NCI-H2081 treated with DMSO at 0.1 percent for 48 hours (cell line): ENCODE measurements around the gene BAG5.

Experiments used
- DNase-seq: peaks from one replicate; lab custom pipeline; 2025; lab: John Stamatoyannopoulos, UW

BAG5 gene

DNA sequence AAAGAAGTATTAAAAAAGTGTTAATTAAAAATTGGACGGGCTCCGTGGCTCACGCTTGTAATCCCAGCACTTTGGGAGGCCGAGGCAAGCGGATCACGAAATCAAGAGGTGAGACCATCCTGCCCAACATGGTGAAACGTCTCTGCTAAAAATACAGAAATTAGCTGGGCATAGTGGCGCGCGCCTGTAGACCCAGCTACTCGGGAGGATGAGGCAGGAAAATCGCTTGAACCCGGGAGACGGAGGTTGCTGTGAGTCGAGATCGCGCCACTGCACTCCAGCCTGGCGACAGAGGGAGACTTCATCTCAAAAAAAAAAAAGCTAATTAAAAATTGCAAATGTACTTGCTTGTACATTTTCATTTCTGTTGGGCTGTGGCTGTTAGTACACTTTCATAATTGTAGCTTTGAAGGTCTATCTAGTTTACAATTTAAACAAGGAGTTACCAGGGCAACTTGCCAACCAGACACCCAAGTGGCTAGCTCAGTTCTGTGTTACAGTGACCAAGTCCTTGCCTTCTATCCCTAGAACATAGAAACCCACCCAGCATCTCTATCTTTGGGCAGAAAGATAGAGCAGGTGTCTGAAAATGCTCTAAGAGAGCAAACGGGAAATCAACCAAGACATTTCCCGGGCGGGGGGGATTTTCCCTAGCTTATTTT is 1.5 kb upstream of the BAG5 start:
- no peak for DNase-seq

DNA sequence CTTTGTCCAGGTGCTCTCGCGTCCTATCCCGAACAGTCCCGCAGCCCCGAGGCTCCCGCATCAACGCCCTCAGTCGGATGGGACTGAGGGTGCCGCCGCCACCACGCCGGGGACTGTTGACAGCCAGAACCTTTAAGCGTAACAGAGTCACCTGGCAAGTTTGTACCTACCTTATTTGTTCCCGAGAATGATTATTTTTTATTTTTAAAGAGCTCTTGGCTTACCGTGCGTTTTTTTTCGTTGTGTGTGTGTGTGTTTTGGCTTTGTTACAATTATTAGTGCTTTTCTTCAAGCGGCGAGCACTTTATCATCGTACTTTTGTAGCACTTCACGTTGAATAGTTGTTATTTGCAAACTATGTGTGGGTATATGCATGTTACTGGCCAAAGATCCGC is 766 bp upstream of the BAG5 start:
- no peak for DNase-seq

DNA sequence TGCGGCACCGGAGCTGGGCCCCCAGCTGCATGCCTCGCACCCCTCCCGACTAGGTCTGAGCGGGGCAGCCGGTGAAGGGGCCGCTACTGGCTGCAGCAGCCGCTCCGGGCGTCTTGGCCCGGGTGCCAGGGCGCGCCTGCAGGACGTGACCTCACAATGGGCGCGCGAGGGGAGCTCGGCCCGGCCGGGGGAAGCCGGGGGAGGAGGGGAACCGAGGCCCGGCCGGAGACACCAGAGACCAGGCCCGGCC is 353 bp downstream of the BAG5 start:
- no peak for DNase-seq

DNA sequence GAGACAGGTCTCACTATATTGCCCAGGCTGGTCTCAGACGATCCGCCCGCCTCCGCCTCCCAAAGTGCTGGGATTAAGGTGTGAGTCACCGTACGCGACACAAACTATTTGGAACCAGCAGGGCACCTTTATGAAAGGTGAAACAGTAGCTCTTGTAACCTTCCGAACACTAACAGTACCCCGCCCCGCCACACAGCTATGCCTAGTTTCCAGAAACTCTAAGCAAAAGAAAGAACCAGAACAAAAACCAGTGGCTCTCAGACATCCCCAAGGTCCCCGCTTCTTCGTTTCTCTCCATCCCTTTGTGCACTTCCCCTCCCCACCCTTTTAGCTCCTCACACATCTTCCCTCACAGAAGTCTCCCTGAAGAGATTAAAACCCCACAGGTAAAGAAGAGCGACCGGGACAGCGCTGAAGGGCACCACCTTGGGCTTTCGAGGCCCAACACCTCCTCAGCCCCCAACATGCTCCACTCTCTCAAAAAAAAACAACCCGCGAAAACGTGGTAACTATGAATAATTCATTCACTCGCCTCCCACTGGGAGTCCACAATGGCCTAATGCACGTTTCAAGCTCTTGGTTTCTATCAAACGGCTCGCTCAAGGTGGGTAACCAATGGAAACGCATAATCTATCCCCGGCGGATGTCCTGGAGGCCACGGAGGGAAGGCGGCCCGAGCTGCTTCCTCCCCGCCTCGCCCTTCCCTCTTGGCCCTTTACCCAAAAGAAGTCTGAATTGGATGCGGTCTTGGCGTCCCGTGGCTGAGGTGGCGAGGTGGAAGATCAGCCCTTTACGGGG is 877 bp downstream of the BAG5 start:
- no peak for DNase-seq

DNA sequence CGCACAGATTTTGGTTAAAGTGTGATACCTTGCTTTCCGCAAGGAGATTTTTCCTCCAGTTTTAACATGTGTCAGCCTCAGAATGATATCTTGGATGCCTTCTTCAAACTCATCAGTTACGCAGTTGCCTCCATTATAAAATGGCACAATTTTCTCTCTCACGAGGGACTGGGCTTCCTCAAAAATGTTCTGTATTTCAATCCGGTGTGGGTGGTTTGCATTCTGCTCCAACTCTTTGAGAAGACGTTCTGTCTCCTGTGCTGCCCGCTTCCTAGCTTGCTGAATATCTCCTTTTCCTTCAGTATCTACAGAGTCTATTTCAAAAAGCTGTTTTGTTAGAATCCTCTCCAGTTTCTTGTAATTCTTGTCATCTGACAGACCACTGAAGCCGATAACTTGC is 1.8 kb downstream of the BAG5 start:
- DNase-seq = no peak

DNA sequence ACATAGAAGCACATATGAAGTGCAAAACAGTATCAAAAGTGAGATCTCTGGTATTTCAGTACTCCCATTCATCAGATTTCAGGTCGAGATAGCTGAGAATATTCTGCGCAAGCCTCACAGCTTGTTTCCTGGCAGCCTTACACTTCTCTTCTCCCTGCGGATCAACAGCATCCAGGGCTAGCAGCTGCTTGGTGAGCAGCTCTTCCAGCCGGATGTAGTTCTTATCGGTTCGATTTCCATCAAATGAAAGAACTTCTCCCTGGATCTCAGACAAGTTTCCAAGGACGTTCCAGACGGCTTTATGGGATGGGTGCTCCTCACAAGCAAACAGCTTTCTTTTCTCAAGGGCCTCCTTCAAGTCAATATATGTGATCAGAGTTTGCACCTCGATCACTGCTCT is 2.7 kb downstream of the BAG5 start:
- no peak for DNase-seq

DNA sequence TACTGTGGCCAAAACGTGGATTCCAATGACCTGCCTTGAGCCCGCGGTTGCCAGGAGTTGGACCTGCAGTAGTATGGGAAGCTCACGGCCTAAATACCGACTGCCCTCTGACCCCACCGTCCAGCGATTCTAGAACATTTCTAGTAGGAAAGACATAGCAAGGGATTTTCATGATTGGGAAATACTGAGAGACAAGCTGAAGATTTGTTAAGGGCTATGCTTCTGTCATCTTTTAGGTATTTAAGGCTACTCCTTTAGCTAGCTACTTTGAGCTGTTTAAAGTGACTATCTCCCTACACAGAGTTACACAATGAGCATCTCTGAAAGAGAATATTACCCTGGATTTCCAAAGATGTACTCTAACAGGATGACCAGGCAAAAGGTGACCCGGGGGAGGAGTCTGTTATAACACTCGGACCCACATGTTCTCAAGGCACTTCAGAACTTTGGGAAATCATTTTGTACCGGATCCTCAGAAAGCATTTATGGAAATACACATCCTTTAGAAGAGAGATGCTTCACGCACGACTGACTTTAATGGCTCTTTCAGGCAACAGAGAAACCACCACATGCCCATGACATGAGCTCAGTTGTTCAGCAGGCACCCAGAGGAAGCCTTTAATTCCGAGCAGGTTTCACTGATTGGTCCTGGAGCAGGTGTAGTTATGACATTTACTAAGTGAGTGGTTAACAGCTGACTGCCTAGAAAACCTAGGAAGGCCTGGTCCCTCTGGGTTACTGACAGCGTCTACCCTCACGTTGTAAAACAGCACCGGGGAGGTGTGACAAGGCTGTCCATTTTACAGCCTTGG is 4.2 kb downstream of the BAG5 start:
- DNase-seq = no peak

DNA sequence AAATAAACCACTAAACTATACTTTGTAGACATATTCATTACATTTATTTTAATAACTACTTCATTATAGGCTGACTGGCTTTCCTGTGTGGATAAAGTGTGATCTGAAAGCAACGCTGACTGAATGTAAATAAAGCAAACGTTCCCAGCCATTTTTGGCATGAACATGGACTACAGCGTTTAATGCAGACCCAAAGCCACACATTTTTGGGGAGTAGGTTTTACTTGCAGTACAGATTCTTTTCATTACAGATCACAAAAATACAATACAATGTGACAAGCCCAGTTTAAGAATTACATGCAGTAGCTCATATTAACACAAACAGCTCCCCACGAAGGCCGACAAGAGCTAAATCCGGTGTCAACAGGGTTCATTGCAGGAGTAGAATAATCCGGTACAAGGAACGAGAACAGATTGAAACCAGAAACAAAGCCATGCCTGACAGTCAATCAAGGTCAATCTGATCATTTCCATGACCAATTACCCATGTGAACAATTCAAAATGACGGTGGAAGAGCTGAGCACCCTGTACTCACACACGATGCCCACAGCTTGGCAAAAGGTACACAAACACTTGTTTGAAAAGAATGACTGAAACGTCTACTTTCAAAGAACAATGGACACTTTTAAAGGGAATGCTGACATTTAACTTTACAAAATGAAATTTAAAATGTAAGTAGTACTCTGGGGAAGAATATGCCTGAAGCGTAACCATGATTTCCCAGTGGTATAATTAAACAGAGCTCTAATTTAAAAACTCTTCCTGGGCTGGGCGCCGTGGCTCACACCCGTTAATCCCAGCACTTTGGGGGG is 5.3 kb downstream of the BAG5 start:
- DNase-seq = no peak

DNA sequence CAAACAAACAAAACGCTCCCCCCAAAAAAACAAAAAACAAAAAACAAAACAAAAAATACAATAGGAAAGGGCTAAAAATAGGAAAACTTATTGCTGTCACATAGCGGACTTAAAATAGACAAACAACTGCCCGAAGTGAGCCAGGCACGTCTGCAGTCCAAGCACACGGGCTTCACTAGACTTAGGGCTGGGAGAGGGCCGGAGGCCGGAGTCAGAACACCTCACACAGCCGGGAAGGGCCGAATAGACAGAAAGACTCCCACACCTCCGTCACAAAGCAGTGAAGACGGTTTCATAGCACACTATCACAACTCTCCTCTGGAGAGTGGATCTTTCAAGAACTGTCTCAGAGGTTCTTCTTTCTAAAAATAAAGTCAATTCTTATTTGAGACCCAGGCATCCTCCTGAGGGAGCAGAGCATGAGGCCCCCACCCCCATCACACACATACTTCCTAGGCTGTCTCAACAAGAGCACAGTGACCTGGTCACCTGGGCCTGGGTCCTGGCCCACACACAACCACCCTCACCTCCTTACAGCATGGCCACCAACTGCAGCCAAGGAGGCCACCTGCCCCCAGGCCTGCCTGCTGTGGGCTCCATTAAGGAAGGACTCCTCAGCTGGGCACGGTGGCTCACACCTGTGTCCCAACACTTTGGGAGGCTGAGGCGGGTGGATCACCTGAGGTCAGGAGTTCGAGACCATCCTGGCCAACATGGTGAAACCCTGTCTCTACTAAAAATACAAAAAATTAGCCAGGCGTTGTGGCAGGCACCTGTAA is 6.7 kb downstream of the BAG5 start:
- DNase-seq = no peak

DNA sequence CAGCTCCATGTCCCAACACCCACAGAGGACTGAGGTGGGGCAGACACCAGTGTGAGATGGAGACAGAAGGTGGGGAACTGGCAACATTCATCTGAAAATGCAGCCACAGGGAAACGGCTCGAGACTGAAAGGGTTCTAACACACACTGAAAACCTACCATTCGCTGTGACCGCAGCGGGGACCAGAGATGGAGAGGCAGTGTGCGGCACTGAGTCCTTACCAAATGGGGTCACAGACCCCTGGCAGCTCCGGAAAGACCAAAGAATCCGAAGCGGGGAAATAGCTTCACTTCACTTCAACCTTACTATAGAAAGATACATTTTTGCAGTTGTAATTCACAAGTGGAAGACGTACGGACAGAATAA is 9.6 kb downstream of the BAG5 start:
- no peak for DNase-seq

DNA sequence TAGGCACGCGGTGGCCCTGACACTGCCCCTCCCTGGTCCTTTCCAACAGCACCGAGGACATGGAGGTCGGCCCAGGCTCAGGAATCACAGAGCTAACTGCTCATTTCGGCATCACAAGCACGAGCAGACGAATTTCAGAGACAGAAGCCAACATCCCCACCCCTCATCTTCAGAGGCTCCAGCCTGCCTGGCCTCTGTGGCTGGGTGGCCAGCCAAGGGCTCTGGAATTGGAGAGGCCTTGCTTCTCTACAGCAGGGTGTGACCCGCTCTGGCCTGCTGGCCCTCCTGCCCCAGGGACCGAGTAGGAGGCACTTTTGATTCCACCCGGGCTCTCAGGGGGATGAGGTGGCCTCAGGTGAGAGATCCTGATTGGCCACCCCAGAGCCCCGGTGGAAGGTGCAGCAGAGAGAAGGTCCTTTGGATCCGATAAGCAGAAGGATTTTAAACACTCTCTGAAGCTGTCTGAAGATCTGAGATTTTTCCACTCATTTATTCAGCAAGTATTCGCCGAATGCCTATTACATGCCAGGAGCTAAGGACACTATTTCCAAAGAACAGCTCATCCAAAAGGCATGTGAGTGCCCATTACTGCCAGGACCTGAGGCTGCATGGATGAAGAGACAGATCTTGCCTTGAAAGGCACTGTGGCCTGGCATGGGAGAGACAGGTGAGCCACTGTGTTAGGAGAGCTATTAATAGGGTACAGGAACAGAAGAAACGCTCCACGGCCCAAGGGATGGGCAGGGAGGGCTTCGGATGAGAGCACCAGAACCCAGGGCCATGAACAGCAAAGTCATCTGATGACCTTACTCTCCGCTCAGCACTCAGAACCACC is 10.2 kb downstream of the BAG5 start:
- no peak for DNase-seq

DNA sequence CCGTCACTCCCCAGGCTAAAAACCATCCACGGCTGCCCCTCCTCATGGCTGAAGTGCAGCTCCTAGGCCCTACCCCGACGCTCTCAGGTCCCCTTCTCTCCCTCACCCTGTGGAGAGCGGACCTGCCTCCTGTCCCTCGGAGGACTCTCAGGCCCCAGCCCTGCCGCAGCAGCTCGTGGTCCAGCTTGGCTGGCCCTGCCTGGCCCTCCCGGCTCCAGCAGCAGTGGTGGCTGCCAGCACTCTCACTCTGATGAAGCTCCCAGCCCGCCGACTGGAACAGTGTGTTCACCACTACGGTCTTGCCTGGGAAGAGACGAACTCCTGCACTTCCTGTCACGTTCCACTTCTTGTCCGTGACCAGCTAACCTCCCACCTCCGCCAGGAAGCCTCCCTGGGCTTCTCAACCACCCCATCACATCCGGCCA is 11.1 kb downstream of the BAG5 start:
- DNase-seq = no peak

DNA sequence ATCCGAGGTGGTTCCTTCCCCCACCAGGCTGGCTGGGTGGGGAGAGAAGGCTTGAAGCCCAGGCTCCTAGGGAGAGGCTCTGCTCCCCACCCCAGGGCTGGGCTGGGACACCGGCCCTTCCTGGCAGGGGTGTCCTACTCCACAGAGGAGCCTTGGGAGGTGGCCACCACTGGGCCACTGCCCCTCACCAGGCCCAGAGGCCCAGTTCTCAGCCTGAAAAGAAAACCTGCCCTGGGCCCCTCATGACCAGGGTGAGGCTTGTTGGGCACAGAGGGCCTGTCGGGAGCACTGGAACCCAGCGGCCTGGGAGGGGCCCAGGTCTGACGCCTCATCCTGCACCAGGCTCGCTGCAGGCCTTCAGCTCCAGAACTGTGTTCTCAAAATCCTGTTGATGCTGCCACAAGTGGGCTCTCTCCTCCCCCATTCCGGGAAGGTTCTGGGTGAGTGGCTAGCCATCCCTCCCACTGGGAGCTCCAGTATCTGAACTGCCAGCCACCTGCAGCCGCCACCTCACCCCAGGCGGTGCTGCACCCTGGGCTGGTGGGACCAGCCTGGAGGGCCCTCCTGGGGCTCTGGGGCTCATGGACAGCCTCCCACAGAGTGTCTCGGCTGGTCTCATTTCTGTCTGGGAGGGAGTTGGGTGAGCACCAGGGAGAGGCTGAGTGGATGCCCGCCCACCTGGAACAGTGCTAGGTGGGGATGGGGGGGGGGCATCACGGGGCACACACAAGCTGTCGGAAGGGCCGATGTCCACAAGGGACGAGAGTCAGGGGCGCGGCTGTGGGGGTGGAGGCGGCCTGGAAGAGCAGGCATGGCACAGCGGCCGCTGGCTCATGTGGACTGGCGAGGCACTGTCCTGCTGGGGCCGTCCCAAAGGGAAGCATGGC is 11.8 kb downstream of the BAG5 start:
- no peak for DNase-seq

DNA sequence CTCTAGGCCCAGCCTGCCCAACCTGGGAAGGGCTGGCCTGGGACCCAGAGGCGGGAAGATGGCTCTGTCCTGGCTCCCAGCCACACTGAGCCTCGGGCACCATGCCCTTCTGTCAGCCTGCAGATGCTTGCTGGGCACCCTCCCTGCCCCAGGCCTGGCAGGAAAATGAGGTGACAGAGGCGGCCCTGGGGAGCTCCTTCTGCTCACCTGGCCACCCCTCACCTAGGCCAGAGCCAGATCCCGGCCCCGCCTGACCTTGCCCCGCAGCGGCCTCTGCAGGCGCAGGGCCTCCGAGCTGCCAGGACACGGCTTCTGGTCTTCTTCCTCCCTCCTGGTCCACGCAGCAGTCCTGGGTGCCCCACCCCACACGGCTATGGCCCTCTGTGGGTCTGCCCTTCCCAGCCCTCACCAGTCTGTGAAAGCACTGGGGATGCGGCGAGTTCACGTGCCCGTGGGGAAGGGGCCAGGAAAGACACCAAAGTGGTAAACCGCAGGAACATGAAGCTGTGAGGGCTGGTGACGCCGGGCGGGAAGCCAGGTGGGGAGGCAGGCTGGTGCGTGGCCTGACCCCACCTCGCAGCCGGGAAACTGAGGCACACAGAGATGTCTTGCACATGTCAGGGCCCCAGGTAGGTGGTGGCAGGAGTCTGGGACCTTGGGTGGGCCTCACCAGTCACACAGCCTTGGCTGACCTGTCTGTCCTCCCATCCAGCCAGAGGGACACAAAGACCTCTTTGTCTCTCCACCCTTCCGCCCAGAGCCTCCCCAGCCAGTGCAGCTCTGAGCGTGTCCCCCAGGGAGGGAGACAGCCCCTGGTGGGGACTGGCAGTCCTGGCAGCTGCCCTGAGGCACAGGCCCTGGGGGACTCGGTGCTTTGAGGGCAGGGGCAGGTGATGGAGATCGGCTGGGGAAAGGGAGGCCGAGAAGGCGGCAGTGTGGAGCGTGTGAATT is 12.8 kb downstream of the BAG5 start:
- DNase-seq = no peak

DNA sequence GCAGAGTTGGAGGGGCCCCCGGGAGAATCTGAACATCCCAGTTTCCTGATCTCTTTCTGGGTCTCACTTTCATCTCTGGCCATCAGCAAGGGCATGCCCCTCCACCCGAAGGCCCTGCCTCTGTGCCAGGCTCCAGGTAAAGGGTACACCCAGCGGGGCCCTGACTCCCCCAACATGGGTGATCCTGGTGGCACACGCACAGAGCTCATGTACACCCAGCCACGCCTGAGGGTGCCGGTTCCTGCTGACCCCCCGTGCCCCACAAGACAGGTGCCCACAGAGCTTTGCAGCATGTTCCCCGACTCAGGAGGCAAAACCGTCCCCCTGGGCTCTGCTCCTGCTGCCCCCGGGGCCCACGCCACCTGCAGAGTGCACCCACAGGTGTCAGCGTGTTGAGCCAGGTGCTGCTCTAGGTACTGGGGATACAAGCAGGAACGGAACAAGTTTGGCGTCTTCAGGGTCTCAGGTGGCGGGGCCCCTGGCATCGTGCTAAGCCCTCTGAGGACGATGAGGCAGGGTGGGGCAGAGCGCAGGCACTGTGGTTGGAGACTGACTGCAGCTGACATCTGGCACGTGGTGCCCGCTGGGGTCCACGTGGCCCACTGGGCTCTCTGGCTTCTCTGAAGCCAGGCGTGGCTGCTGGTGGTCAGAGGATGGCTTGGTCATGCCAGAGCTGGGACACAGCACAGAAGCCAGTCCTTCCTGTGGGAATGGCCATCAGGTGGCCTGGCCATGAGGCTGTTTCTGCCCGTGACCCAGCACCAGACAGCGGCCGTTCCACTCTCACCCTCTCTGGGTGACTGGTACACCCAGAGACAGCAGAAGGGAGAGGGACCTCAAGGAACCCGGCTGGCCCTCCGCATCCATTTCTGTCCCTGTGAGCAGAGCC is 13.8 kb downstream of the BAG5 start:
- DNase-seq = no peak

DNA sequence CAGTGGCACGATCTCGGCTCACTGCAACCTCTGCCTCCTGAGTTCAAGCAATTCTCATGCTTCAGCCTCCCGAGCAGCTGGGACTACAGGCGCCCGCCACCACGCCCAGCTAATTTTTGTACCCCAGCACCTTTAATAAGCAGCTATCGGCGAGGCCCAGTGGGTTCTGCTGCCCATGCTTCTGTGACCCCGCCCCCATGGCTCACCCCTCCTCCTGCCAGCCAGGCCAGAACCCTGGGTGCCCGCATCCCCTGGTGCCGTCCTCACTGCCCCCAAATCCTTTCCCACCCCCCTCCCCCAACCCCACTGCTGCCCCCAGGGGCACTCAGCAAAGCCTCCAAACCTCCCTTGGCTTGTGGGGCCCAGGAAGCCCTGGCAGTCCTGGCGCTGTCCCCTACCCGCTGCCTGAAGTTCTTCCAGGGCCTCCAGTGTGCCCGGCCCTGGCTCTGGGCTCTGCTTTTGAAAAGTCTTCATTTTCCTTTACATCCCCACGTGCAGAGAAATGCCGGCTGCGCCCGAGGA is 14.5 kb downstream of the BAG5 start:
- no peak for DNase-seq

DNA sequence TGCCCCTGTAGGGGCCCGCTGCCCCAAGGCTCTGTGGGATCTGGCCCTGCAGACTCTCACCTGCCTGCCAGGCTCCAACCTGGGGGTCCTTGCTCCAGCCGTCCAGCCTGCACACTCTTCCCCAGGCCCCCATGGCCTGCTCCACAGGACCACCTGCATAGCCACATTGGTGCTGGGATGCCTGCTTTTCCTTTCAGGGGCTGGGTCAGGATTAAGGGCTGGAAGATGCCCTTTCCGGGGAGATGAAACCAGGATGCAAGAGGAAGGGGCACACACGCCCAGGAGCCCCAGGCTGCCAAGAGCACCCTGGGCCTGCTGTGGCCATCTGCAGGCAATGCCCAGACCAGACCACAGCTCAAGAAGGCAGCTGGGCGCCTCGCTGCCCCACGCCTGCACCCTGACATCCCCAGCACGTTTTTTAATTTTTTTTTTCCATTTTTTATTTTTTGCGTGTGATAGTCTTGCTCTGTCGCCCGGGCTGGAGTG is 15.0 kb downstream of the BAG5 start:
- DNase-seq = no peak
